DMS 273 (cell line): ENCODE data around the gene DIP2C.
"Not testable (repeated sequence)": the region's sequence is repeated elsewhere in the genome, so short reads cannot be mapped to it uniquely, and the experiment has no call there.

Experiments
- DNase-seq: peaks from one replicate; lab custom pipeline; 2025; ENCODE audit not compliant: unreplicated experiment; lab: John Stamatoyannopoulos, UW

Gene DIP2C

DNA sequence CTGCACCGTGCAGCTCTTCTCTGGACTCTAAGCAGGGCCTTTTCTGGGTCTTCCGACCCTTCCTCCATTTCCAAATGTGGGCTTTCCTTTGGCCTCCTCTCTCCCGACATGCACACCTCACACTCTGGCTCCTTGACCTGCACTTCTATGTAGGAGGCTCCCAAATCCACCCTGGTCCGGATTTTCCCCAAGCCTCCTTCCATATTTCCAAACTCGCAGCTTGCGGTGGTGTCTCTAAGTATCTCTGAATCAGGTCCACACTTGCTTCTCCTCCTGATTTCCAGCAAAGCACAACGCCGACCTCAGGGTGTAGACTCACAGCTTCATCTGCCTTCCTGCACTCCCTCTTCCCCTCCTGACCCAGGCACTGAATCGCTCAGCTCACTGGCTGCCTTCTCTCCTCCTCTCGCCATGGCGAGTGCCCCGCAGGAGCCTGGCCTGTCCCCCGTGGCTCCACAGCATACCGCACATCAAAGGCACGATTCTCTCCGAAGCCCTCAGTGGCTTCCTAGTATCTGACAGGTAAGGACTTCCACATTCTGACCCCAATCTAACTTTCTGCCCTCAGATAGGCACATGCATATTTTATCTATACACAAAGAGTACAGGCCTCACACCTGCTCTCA, 27.8 kb downstream of the DIP2C start:
- DNase-seq = no peak

DNA sequence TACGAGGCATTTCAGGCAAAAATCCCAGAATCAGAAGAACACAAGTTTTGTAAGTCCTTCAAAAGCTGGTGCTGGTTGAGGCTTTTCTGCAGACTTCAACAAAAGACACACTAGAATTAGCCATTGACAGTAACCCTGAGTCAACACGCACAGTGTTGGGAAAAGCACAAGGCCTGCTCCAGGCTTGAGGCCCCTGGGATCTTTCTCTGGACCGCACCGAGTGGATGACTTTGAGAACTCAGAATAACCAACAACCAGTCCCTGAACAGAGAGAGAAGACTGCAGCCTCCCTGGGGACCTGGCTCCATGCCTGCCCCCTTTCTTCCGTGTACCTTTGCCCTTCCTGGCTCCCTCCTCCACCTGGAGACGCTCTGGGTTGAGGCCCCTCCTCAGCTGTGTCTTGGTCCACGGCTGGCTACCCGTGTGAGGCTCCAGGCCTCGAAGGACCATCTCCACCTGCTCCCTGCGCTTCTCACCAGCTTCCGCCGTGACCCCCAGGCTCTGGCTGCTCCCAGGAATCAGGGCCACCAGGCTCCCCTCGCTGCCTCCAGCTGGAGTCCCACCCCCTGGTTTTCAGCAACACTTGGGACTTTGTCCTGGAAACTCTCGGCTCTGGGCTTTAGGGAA, 28.4 kb downstream of the DIP2C start:
- DNase-seq = no peak

DNA sequence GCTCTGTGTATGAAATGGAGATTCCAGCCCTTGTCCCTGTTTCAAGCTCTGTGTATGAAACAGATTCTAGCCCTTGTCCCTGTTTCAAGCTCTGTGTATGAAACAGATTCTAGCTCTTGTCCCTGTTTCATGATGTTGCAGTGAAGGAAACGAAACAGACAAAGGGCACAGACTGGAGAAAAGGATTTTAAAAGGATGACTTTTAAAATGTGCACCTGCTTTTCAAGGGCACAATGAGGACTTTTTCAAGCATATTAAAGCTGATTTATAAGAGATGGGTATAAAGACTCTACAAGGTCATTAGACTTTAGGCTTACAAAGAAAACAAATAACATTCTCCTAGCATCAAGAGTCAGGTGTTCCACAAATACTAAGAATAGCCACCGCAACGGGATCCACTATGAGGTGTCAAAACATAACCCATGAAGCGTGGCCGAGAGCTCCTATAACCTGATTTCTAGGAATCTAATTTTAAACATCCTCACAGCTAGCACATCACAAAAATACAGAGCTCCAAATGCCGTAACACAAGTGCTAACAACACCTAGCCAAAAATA, 29.0 kb downstream of the DIP2C start:
- DNase-seq = no peak

DNA sequence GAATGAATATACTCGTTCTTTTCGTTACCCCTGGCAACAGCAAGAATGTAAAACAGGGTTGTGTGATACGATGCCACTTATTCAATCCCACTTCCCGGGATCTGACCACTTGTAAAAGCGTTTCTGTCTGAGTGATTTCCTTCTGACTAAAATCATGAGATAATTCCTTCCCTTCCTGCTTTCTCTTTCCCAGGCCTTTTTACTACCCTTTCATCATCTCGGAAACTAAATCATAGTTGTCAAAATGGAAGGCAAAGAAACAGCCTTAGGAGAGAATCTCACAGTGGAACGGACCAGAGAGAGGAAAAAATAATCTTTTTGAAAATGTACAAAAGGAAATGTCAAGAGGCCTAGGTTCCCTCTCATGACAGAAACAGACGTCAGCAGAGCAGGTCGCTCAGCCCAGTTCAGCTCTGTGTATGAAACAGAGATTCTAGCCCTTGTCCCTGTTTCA, 29.8 kb downstream of the DIP2C start:
- DNase-seq = no peak

DNA sequence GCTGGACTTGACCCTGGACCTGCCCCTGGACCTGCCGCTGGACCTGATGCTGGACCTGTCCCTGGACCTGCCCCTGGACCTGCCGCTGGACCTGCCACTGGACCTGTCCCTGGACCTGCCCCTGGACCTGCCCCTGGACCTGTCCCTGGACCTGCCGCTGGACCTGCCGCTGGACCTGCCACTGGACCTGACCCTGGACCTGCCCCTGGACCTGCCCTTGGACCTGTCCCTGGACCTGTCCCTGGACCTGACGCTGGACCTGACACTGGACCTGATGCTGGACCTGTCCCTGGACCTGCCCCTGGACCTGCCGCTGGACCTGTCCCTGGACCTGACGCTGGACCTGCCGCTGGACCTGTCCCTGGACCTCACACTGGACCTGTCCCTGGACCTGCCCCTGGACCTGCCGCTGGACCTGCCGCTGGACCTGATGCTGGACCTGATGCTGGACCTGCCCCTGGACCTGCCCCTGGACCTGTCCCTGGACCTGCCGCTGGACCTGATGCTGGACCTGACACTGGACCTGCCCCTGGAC, 31.6 kb downstream of the DIP2C start:
- DNase-seq = not testable (repeated sequence)

DNA sequence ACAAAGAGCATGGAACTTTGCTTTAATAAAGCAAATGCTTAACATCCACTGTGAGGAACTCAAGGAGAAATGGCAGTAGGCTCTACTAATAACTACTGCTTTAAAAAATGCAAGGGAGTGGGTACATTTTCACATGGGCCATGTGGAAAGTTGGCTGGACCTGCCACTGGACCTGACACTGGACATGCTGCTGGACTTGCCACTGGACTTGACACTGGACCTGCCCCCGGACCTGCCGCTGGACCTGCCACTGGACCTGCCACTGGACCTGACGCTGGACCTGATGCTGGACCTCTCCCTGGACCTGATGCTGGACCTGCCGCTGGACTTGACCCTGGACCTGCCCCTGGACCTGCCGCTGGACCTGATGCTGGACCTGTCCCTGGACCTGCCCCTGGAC, 32.6 kb downstream of the DIP2C start:
- no peak for DNase-seq

DNA sequence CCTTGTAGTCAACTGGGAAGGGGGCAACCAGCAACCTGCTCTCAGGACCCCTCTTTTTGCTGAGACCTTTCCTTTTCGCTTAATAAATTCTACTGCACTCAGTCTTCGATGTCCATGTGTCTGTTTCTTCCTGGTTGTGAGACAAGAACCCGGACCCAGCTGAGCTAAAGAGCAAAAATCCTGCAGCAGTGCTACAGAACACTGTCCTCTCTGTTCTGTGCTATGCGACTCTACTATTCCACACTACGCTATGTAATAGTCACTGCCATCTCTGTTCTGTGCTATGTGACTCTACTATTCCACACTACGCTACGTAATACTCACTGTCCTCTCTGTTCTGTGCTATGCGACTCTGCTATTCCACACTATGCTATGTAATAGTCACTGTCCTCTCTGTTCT, 34.3 kb downstream of the DIP2C start:
- DNase-seq = no peak

DNA sequence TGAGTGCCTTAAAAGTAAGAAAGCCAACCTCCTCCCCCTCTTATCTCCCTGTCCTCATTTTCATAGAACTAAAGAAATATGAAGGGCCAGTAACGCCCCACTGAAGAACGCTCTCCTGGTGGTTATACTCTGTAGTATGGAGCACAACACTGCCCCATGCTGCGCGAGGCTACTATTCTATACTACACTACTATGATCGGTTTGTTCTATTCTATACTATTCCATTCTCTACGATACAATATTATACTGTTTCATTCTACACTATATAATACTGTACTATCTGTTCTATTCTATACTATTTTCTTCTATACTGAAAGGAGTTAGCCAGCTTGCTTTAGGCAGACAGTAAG, 34.8 kb downstream of the DIP2C start:
- DNase-seq = no peak

DNA sequence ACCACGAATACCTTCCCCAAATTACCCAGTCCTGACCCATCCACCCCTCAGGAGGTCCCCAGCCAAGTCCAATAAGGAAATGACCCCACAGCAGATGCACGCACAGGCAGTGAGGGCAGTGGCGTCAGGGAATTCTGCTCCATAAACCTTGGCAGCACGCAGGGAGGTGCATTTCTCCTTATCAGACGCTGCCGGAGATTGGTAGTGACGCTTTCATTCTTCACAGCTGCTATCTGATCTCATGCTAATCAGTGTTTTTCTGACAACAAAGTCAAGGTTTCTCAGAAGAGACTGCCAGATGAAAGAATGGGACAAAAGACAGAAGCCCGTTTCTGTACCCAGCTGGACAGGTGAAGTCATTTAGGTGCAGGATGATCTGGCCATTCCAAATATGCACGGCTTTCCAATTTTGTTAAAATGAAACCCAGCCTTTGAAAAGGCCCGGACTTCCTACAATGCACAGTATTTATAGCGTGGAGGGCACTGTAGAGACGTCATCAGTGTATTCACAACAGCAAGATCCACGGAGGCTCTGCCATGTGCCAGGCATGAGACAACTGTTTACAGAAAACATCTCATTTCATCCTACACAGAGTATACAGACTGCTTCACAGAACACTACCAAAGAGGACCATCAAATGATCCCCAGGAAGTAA, 35.3 kb downstream of the DIP2C start:
- no peak for DNase-seq

DNA sequence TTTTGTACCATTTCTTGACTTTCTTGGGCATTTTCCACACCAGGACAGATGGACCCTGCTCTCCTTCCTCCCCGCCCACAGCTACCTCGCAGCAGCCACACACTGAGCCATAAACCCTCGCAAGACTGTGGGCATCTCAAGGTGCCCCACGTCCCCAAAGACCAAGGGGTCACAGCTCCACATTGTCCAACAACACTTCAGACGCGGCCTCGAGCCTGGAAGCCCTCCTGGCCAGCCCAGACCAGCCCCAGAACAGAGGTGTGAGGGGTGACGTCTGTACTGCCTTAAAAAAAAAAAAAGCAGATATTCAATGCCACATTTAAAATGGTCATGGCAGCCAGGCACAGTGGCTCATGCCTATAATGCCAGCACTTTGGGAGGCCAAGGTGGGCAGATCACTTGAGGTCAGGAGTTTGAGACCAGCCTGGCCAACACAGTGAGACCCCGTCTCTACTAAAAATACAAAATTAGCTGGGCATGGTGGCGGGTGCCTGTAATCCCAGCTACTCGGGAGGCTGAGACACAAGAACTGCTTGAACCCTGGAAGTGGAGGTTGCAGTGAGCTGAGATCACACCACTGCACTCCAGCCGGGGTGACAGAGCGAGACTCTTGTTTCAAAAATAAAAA, 36.5 kb downstream of the DIP2C start:
- DNase-seq = not testable (repeated sequence)

DNA sequence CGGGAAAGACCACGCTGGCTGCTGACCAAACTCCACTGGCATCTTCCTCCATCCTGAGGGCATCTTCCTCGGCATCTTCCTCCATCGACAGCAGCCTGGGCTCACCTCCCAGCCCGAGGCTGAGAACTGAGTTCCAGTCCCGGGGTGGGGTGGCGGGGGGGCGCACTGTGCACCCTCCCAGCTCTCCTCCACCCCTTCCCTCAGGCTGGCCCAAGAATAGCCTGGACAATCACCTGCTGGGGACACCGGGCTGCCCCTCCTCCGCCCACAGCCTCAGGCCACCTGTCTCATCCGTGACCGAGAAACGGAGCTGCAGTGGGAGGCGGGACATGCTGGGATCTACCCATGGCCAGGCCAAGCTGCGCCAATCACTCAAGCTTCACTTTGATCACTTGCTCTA, 37.2 kb downstream of the DIP2C start:
- DNase-seq = no peak

DNA sequence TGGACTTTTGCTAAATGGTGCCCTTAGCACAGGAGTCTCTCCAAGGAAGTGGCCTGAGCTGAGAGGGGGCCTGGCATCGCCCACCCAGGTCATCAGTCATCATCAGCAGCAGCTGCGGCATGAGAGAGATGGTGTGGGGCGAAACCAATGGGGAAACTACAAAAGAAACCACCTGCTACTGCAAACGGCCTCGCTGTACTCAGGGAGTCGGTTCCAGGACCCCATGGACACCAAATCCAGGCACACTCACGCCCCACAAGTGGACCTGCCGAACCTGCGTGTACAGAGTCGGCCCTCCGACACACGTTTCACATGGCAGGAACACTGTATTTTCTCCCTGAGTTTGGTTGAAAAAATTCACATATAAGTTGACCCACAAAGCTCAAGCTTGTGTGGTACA, 37.8 kb downstream of the DIP2C start:
- no peak for DNase-seq

DNA sequence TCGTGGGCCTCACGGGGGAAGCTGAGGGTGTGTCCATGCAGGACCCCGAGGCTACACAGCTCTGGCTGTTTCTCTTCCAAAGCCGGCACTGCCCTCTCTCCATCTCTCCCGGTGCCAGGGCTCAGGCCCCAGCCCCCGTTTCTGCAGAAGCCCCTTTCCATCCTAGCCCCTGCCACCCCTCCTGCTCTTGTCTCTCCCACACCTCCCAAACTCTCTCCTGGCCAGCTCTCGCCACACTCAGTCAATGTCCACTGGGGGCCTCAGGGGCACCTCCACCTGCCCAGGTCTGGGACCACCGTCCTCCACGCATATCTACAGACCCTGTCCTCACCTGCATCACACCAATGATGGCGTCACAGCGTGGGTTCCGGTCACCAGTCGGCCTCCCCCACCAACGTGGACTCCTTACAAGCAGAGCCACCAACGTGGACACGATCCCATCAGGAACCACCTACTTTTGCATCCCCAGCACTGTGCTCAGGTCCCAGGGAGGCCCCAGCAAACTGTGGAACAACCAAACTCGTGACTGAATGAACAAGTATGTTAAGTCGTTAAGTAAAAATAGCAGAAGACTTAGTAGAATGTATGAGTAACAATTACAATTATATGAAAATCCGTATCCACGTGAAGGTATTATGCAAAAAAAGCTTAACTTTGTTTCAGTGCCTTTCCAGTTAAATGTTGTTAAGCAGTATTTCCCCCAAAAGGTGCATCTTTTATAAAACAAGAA, 38.4 kb downstream of the DIP2C start:
- DNase-seq = no peak

DNA sequence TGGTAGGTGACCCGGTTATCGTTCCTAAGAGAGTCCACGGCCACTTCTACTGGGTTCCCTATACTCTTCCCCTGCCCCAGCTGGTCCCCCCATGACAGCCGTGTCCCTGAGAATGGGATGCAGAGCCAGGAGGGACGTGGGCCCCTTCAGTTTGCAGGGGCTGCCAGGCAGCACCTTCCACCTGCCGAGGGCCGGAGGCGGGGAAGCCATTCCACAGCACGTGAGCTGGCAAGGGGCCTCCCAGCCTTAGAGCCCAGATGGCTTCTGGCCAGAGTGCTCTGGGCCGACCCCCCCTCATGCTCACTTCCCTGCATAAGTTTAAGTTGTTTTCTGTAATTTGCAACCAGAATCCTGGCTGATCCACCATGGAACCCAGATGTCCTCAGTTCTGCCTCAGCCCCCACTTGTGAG, 39.0 kb downstream of the DIP2C start:
- DNase-seq = no peak

DNA sequence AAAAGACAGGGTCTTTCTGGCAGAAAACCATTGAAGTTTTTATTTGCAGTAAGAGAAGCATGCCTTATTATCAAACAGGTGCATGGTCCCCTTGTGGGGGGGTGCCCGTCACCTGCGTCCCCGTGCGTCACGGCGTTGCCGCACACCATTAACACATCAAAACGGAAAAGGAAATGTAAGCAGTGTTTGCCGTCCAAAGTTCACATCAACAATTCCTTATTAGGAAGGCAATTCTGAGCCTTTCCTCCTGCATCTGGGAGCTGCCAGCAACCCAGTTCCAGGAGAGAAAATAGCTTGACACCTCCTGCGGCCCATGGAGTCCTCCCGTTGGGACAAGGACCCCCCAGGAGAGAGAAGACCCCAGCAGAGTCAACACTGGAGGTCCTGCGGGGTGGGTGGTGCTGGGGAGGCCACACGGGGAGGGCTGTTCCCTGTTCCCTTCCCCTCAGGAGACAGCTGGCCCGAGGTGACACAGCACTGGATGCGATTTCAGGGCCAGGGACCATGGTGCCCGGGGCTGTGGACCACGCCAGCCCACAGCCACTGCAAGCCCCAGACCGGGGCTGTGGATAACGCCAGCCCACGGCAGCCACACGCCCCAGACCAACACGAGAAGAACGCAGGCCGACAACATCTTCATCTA, 39.5 kb downstream of the DIP2C start:
- no peak for DNase-seq

DNA sequence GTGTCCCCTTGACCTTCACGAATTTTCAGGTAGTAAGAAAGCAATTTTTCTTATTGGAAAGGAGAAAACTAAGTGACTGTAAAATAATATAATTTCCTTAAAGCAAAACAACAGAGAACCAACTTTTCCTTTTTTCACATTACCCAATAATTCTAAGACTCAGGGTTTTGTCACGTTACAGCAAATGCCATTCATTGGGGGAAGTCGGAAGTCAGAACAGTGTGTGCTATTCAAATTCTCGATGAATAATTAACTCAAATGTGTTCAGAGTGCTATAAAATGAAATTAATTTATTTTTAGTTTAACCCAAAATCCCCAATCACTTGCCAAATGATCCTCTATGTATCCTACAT, 40.0 kb downstream of the DIP2C start:
- no peak for DNase-seq

DNA sequence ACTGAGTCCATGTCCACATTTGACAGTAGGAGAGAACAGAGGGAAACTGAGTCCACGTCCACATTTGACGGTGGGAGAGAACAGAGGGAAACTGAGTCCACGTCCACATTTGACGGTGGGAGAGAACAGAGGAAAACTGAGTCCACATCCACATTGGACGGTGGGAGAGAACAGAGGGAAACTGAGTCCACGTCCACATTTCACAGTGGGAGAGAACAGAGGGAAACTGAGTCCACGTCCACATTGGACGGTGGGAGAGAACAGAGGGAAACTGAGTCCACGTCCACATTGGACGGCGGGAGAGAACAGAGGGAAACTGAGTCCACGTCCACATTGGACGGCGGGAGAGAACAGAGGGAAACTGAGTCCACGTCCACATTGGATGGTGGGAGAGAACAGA, 42.4 kb downstream of the DIP2C start:
- not testable (repeated sequence) for DNase-seq

DNA sequence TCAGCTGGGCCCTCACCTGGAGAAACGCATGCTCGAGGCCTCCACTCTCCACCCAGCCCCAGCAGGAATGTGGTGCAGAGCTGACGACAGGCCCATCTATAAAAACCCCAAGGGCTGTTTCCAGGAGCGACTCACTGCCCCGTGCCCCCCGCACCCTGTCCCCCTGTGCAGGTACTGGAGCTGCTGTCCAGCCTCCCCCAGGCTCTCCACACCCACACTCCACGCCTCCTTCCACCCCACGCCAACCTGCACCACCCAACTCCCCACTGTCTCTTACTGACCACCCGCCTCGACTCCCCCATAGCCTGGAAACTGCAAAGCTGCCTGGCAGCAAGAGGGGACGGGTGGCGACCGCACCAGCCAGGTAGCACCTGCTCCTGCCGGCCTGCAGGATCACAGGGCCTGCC, 43.3 kb downstream of the DIP2C start:
- DNase-seq = no peak

DNA sequence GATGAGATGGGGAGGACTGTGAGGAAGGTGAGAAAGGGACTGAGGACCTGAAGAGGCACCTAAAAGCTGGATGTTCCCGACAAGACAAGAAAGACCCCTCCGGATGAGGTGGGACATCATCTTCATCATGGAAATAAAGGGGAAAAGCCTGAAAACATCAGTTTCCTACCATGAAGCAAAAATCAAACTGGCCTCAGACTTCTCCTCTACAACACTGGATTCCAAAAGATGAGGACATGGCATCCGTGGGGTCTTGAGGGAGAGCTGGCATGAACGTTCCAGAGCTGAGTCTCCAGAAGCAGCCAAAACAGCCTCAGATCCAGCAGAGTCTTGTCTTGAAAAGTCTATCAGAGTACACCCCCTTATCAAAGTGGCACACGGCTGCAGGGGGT, 44.5 kb downstream of the DIP2C start:
- DNase-seq = no peak

DNA sequence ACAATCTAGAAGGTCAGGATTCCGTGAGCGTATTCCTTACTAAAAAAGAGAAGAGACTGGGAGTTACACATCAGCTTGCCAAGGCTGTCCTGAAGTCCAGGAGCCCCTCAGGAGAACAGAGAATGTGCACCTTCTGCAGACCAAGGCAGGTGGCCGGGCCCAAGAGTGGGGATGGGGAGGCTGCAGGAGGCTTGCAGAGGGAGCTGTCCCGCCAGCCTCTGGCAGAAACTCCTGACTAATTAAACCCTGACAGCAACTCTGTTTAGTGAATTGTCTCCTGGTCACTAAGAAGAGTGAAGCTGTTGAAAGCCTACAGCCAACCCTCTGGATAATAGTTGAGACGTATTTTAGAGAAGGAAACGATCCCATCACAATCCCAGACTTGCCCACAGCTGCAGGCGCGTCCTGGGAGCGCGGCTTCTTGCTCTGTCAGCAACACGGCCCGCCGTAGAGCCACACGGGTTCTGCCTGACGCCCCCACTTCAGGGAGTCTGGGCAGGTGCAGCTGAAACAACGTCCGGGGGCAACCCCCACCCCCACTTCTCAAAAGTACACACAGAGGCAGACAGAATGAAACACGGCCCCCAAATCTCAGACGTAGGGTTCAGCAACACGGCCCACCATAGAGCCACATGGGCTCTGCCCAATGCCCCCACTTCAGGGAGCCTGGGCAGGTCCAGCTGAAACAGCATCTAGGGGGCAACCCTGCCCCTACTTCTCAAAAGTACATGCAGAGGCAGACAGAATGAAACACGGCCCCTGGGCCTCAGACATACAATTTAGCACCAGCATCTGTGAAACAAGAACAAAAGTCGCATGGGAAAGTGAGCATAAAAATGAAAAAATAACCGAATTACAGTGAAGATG, 45.2 kb downstream of the DIP2C start:
- no peak for DNase-seq
